CD4-positive, alpha-beta T cell treated with Interleukin-17A for 1 hour (primary cell): Measurements from ENCODE around the gene STX1A.
"Not testable (repeated sequence)": the region's sequence is repeated elsewhere in the genome, so short reads cannot be mapped to it uniquely, and the experiment has no call there.

ENCODE experiments used
- DNase-seq: peaks from one replicate; pipeline ENCODE4 v3.0.0-alpha.2; 2020

Gene STX1A

GRCh38 chr7:73734619-73735527, 15.4 kb upstream of the STX1A start:
- peak; percentile 91 for DNase-seq

- no peak for DNase-seq
These were observed 12.9 kb upstream of the STX1A start for GRCh38 chr7:73732397-73732796.

GRCh38 chr7:73730485-73730884, 11.0 kb upstream of the STX1A start:
- DNase-seq, result no peak

GRCh38 chr7:73728551-73728950, 9.1 kb upstream of the STX1A start:
- DNase-seq, result no peak

DNA sequence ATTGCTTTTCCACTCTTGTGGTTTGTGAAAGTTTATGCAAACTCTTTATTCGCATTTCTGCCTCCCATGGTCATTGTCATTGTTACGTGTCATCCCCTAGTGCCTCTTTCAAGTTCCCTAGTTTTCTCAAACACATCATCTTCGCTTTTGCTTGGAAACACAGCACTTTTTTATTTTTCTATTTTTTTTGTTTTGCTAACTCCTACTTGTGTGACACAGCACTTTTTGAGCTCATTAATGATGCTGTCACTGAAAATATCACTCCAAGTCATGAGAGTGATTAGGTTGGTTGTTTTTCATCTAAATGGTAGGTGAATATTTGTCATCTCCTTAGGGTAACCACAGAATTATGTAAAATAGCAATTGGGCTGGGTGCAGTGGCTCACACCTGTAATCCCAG, 8.5 kb upstream of the STX1A start:
- DNase-seq, result no peak

DNA sequence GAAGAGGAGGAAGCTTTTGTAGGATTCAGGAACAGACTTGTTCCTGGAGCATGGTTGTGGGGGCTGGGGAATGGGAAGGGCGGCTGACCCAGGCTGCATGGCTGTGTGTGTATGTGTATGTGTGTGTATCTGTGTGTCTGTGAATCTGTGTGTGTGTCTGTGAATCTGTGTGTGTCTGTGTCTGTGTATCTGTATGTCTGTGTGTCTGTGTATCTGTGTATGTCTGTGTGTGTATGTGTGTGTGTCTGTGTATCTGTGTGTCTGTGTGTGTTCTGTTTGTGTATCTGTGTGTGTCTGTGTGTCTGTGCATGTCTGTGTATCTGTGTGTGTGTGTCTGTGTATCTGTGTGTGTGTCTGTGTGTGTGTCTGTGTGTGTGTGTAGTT, 6.6 kb upstream of the STX1A start:
- DNase-seq, result no peak

DNA sequence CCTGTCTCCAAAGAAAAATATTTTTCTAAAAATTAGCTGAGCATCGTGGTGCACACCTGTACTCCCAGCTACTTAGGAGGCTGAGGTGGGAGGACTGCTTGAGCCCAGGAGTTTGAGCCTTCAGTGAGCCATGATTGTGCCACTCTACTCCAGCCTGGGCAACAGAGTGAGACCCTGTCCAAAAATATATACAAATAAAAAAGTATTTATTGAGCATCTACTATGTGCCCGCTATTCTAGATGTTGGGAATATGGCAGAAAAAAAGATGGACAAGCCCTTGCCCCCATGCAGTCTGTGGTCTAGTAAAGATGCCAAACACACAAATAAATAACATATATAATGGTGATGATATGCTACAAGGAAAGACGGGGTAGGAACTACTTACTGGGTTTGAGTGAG, 4.3 kb upstream of the STX1A start:
- DNase-seq, result no peak

GRCh38 chr7:73722785-73723184, 3.3 kb upstream of the STX1A start:
- no peak for DNase-seq

DNA sequence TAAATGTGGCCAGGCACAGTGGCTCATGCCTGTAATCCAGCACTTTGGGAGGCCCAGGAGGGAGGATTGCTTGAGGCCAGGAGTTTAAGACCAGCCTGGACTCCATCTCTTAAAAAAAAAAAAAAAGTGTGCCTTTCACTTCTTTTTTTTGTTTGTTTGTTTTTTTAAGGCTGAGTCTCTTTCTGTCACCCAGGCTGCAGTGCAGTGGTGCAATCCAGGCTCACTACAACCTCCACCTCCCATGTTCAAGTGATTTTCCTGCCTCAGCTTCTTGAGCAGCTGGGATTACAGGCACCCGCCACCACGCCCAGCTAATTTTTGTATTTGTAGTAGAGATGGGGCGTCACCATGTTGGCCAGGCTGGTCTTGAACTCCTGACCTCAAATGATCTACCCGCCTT, 2.7 kb upstream of the STX1A start:
- not testable (repeated sequence) for DNase-seq

DNA sequence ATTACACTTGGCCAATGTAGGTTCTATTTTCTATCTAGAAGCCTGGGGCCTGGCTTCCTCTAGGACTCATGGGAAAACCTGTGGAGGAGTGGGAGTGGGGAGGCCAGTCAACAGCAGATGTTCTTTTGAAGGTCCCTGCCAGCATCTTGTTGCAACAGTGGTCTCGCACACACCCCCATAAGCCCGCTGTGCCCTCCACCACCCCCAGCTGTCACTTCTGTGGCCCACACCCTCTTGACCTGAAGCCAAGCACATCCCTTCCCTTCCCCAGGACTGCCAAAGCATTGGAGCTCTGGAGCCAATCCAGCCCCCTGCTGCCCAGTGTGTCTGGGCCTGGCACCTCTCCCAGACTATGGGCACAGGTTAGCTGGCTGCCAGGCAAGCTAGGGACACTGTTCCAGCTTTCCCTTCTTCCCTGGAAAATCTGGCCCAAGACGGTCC, 1.9 kb upstream of the STX1A start:
- no peak for DNase-seq

GRCh38 chr7:73720443-73720842, 974 bp upstream of the STX1A start:
- DNase-seq, result not testable (repeated sequence)

DNA sequence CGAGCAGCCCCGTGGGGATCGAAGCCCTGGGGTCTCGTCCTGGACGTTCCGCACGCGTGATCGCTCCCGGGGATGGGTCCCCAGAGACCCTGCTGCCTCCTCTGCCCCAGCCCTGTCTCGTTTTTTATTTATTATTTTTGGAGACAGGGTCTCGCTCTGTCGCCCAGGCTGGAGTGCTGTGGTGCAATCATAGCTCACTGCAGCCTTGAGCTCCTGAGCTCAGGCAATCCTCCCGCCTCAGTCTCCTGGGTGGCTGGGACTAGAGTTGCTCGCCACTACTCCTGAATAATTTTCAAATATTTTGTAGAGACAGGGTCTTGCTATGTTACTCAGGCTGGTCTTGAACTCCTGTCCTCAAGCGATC, 319 bp upstream of the STX1A start:
- DNase-seq, result no peak

DNA sequence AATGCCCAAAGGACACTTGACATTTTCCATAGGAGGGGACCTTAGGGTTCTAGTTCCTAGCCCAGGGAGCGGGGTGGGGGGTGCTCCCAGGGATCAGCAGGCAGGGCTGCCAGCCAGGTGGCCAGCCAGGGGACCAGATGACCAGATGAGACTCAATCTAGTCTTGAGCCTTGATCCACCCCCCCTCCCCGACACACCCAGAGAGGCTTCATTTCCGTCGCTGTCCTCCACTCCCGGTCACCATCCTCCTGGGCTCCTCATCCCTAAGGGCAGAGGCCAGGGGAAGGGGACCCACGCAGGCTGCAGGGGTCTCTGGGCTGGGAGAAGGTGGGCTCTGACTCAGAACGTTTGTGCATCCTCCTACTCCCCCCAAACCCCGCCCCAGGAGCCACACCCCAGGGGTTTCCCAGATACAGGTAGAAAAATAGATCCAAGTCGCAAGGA, 1.0 kb downstream of the STX1A start:
- DNase-seq, result peak; percentile 28

DNA sequence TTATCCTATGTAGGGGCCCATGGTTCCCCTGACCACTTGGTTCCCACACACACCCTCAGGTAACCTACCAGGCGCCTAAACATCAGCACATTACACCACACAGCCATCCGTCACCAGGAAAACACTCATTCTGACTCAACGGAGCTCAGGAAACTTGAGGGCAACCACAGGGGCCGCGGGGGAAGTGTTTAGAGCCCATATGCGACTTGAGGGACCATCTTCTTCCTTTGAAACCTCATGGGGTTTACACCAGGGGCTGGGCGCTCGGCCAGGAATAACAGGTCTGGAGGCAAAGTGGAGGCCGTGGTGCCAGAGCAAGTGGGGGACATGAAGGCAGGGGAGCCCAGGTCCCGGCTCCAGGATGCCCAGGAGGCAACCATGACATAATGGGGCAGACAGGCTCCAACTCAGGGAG, 1.5 kb downstream of the STX1A start:
- DNase-seq, result peak; percentile 78

- DNase-seq, result no peak
These were observed 2.3 kb downstream of the STX1A start for GRCh38 chr7:73717025-73717807.

DNA sequence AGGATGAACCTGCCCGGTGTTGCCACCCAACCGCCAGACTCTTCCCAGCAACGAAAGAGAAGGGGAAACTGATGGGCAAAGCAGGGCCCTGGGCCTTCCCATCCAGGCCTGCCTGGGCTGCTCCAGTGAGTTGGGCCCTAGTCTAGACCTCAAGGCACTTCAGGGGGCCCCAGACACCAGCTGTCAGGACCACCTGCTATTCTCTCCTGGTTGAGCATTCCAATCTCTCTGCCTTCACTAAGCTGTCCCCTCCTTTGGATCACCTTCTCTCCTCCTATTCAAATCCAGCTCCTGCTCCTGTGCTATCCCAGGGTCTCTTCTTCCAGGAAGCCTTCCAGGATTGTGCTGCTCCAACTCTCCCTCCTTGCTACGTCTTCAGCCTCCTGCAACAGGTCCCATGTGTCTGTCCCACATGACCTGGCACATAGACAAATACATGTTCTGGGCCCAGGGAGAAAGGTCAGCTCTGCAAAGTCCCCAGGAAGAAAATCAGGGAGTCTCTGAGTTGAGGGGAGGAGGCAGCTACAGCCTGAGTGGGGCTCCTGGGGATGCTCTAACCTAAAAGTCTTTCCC, 3.1 kb downstream of the STX1A start:
- no peak for DNase-seq

DNA sequence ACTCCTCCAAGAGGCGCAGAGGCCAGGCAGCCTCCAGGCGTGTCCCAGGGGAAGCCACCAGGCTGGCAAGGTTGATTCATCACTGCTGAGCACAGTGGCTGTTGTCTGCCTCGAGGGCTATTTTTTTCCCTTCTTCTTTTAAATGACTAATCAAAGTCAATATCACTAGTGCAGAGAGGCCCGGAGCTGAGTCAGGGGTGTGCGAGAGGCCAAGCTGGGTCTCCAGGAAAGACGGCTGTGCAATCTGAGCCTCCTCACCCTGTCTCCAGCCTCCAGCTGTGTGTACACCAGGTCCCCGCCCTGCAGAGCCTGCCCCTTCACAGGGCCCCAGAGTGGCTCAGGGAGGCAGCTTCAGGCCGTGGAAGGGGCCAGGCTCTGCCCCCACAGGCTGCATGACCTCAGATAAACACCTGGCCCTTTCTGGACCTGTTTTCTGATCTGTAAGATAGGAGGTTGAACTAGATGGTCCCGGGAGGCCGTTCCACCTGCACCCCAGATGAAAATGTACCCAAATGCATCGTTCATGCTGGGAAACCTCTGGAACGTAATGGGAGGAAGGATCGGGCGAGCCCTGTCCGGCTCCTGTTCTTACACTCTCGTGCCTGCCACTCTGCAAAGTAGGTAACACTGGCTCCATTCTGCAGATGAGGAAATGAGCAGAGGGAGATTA, 3.7 kb downstream of the STX1A start:
- no peak for DNase-seq

GRCh38 chr7:73713319-73713718, 6.2 kb downstream of the STX1A start:
- not testable (repeated sequence) for DNase-seq

GRCh38 chr7:73712773-73713172, 6.7 kb downstream of the STX1A start:
- DNase-seq, result no peak

GRCh38 chr7:73708961-73709549, 10.4 kb downstream of the STX1A start:
- no peak for DNase-seq

DNA sequence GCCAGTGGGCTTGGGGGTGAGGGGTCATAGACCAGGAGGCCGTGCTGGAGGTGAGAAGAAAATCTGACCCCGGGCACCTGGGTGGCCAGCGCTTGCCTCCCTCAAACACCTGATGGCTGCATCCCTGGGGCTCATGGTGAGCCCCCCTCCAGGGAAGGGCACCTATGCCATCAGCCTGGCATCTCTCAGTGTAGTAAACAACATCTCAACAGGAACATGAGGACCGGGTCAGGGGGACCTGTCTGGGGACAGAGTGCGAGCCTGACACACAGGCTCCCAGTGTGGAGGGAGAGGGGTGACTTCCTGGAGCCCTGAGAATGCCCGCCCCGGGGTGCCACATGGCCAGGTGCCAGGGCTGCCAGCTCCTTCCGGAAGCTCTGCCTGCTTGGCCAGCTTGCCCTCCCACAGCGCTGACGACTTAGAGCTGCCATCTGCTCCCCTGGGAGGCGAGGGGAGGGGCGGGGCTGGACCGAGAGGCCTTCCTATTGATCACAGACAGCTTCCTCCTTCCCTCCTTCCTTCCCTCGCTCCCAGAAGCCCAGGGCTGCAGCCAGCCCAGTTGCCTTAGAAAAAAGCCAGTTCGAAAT, 12.3 kb downstream of the STX1A start:
- DNase-seq, result peak; percentile 12
